PC-3 (cell line): ENCODE results near the gene OTOL1.
"Not testable (repeated sequence)": the region's sequence is repeated elsewhere in the genome, so short reads cannot be mapped to it uniquely, and the experiment has no call there.

Experiments used
- EZH2 ChIP-seq: fragments of 300-600 bp; sonication (generic); IDR thresholded peaks from one replicate; pipeline ENCODE4 v1.6.1; 2017; ENCODE audit warnings: antibody characterized with exemption, mild to moderate bottlenecking, low read length; ENCODE audit not compliant: unreplicated experiment
- EZH2phosphoT487 ChIP-seq: fragments of 300-600 bp; sonication (generic); IDR thresholded peaks from 2 replicates; pipeline ENCODE4 v1.6.1; 2018; ENCODE audit warnings: mild to moderate bottlenecking, antibody characterized with exemption, low read length, borderline replicate concordance
- TF ChIP-seq, protein P1 (sequence below): fragments of 300-600 bp; sonication (generic); conservative IDR thresholded peaks from 2 replicates; pipeline ENCODE4 v1.5.1; 2017; ENCODE audit warnings: antibody characterized with exemption, low read depth, mild to moderate bottlenecking, low read length

DNA sequence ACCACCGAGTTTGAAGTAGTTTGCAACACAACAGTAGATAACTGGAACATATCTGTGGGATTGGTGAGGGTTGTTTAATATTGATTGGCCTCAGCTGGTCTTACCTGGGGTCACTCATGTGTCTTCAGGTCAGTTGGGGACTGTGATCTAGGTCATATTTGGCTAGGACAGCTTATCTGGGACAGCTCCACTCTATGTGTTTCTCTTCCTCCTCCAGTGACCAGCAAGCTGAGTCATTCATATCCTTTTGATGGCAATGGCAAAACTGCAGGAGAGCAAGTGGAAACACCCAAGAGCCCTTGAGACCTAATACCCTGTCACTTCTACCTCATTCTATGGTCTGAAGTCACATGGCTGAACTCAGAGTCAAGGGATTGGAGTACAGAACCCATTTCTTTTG, 5.8 kb upstream of the OTOL1 start:
- TF ChIP-seq, protein P1, sequence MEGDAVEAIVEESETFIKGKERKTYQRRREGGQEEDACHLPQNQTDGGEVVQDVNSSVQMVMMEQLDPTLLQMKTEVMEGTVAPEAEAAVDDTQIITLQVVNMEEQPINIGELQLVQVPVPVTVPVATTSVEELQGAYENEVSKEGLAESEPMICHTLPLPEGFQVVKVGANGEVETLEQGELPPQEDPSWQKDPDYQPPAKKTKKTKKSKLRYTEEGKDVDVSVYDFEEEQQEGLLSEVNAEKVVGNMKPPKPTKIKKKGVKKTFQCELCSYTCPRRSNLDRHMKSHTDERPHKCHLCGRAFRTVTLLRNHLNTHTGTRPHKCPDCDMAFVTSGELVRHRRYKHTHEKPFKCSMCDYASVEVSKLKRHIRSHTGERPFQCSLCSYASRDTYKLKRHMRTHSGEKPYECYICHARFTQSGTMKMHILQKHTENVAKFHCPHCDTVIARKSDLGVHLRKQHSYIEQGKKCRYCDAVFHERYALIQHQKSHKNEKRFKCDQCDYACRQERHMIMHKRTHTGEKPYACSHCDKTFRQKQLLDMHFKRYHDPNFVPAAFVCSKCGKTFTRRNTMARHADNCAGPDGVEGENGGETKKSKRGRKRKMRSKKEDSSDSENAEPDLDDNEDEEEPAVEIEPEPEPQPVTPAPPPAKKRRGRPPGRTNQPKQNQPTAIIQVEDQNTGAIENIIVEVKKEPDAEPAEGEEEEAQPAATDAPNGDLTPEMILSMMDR, result not testable (repeated sequence)
- TF ChIP-seq EZH2, EZH2phosphoT487: not testable (repeated sequence)
